MCF 10A (cell line): Measurements from ENCODE around the gene ASB4. TPM values are rescaled to one million over a fixed set of nuclear protein-coding genes. Genes with fewer than 3 reads are reported as not detected.

ENCODE experiments used
- BruUV-seq: library from RNA; stranded (reverse); fragments of 400-500 nt; replicated peaks from 2 replicates; lab custom pipeline; 2021; lab: Mats Ljungman, UMichigan
- CTCF ChIA-PET: fragments of 300-600 bp; sonication (Branson Sonifier 250); formaldehyde crosslinking; extraction: SDS; loops from one replicate; lab custom pipeline; 2021; ENCODE audit warnings: antibody characterized with exemption, inconsistent platforms; lab: Yijun Ruan, JAX
- POLR2A ChIA-PET: fragments of 300-600, 350-650 bp; sonication (Branson Sonifier 250); formaldehyde crosslinking; extraction: SDS; loops from one replicate; lab custom pipeline; 2020; ENCODE audit warnings: antibody characterized with exemption, inconsistent platforms; lab: Yijun Ruan, JAX
- DNase-seq: peaks from one replicate; pipeline ENCODE4 v3.0.0-alpha.2; 2018; ENCODE audit not compliant: unreplicated experiment
- H3K27ac Mint-ChIP-seq: one replicate; pipeline ENCODE4 v1.8.0; 2022; ENCODE audit warnings: mild to moderate bottlenecking, low read depth, mixed read lengths; ENCODE audit not compliant: unreplicated experiment
- H3K27me3 Mint-ChIP-seq: one replicate; pipeline ENCODE4 v1.8.0; 2022; ENCODE audit warnings: mixed read lengths; ENCODE audit not compliant: insufficient read depth, unreplicated experiment
- H3K36me3 Mint-ChIP-seq: one replicate; pipeline ENCODE4 v1.8.0; 2022; ENCODE audit warnings: mild to moderate bottlenecking, moderate library complexity, mixed read lengths; ENCODE audit not compliant: insufficient read depth, unreplicated experiment
- H3K4me1 Mint-ChIP-seq: one replicate; pipeline ENCODE4 v1.8.0; 2022; ENCODE audit warnings: mixed read lengths; ENCODE audit not compliant: insufficient read depth, unreplicated experiment
- H3K4me3 Mint-ChIP-seq: one replicate; pipeline ENCODE4 v1.8.0; 2022; ENCODE audit warnings: mild to moderate bottlenecking, moderate library complexity, mixed read lengths; ENCODE audit not compliant: unreplicated experiment
- H3K9me3 Mint-ChIP-seq: one replicate; pipeline ENCODE4 v1.8.0; 2022; ENCODE audit warnings: mixed read lengths; ENCODE audit not compliant: unreplicated experiment
- CTCF ChIP-seq: fragments of 200-600 bp; IDR thresholded peaks from one replicate; pipeline ENCODE4 v1.8.0; 2022; ENCODE audit warnings: antibody characterized with exemption, mild to moderate bottlenecking; ENCODE audit not compliant: unreplicated experiment
- intact Hi-C: fragments of 100-400 bp; cut with micrococcal nuclease; formaldehyde crosslinking; loops from 2 replicates; pipeline ENCODE4 v1.14.1; 2022
- total RNA-seq: library from RNA; stranded (reverse); gene quantifications from 2 replicates; pipeline ENCODE4 v1.2.3, GENCODE V29; 2022

Gene ASB4
- total RNA-seq, 1 experiment from 2014 or later: not detected

- intact Hi-C loops: no loop called here
- Mint-ChIP-seq H3K27ac (no peak overlapping the region), H3K27me3 (peaks cover 8% of the 10 kb centered on the region), H3K9me3 (no peaks in the 10 kb centered on the region), H3K36me3 (no peaks in the 10 kb centered on the region), H3K4me1 (no peaks in the 10 kb centered on the region), H3K4me3 (no peak overlapping the region)
- no TSS peak for BruUV-seq
- no peak for TF ChIP-seq CTCF
- ChIA-PET POLR2A (no interaction called here), CTCF (interaction anchor here (0.7 to 13.5 kb wide), 12 partner anchors 9 to 1060 kb away, joined by 3 to 390 read pairs (median 5); no protein-coding TSS in a partner anchor)
- DNase-seq: peak; percentile 7
Measured at GRCh38 chr7:95509199-95509598, 23.5 kb downstream of the ASB4 start.

- Mint-ChIP-seq H3K9me3 (no peaks in the 10 kb centered on the region), H3K36me3 (no peaks in the 10 kb centered on the region), H3K4me3 (no peak overlapping the region), H3K27me3 (peaks cover 29% of the 10 kb centered on the region), H3K4me1 (no peaks in the 10 kb centered on the region), H3K27ac (no peak overlapping the region)
- intact Hi-C loops: loop anchor here (1.0 to 5.0 kb wide), 3 partner anchors 175 to 361 kb away; no protein-coding TSS in a partner anchor
- no TSS peak for BruUV-seq
- ChIA-PET CTCF (interaction anchor here (0.6 to 13.5 kb wide), 38 partner anchors 9 to 1977 kb away, joined by 3 to 390 read pairs (median 5); no protein-coding TSS in a partner anchor), POLR2A (interaction anchor here (1.0 to 2.9 kb wide), 4 partner anchors 17 to 179 kb away, joined by 3 to 11 read pairs (median 6); no protein-coding TSS in a partner anchor)
- DNase-seq: peak; percentile 78
- peak; percentile 59 for TF ChIP-seq CTCF
Measured at GRCh38 chr7:95511716-95512260, 26.0 kb downstream of the ASB4 start.

GRCh38 chr7:95517458-95517857, 31.7 kb downstream of the ASB4 start:
- intact Hi-C loops: no loop called here
- Mint-ChIP-seq H3K4me1 (no peaks in the 10 kb centered on the region), H3K36me3 (no peaks in the 10 kb centered on the region), H3K27me3 (peaks cover 34% of the 10 kb centered on the region), H3K4me3 (no peak overlapping the region), H3K9me3 (no peaks in the 10 kb centered on the region), H3K27ac (no peak overlapping the region)
- ChIA-PET CTCF (interaction anchor here (0.6 to 13.5 kb wide), 4 partner anchors 11 to 172 kb away, joined by 4 to 390 read pairs (median 137); no protein-coding TSS in a partner anchor), POLR2A (no interaction called here)
- BruUV-seq: no TSS peak
- no peak for TF ChIP-seq CTCF
- no peak for DNase-seq

GRCh38 chr7:95517870-95518269, 32.1 kb downstream of the ASB4 start:
- Mint-ChIP-seq H3K9me3 (no peaks in the 10 kb centered on the region), H3K4me1 (no peaks in the 10 kb centered on the region), H3K27me3 (peaks cover 38% of the 10 kb centered on the region), H3K27ac (no peak overlapping the region), H3K36me3 (no peaks in the 10 kb centered on the region), H3K4me3 (no peak overlapping the region)
- no peak for TF ChIP-seq CTCF
- intact Hi-C loops: no loop called here
- POLR2A ChIA-PET: no interaction called here
- CTCF ChIA-PET: interaction anchor here (12.0 to 13.5 kb wide), 2 partner anchors 10 to 171 kb away, joined by 267 to 390 read pairs; no protein-coding TSS in a partner anchor
- BruUV-seq: no TSS peak
- DNase-seq: no peak
